Fibroblast of lung (primary cell): ENCODE data around the gene DCUN1D2. TPM values are rescaled to one million over a fixed set of nuclear protein-coding genes. Genes with fewer than 3 reads are reported as not detected.
A peak's percentile ranks its signal among the peaks of the same experiment; 100 is the strongest.

Experiments used
- DNase-seq, 2 donors: peaks; one replicate each; pipeline versions ENCODE4 v3.0.0 to v3.0.0-alpha.2; 2010; ENCODE audit warnings: low read depth in 2 of 2
- H2AFZ ChIP-seq: 2 replicates; pipeline ENCODE4 v1.5.1; 2012; ENCODE audit warnings: low read length, control low read depth, inconsistent platforms
- H3K27ac ChIP-seq: 2 replicates; pipeline ENCODE4 v1.5.1; 2011; ENCODE audit warnings: low read length, control low read depth; ENCODE audit not compliant: insufficient read depth
- H3K27me3 ChIP-seq: 2 replicates; pipeline ENCODE4 v1.5.1; 2011; ENCODE audit warnings: mild to moderate bottlenecking, low read length; ENCODE audit not compliant: control insufficient read depth, insufficient read depth
- H3K36me3 ChIP-seq: 2 replicates; pipeline ENCODE4 v1.5.1; 2011; ENCODE audit warnings: low read length; ENCODE audit not compliant: control insufficient read depth, insufficient read depth
- H3K4me1 ChIP-seq: 2 replicates; pipeline ENCODE4 v1.5.1; 2011; ENCODE audit warnings: low read length; ENCODE audit not compliant: control insufficient read depth, insufficient read depth; ENCODE audit errors: extremely low read depth
- H3K4me2 ChIP-seq: 2 replicates; pipeline ENCODE4 v1.5.1; 2011; ENCODE audit warnings: low read length, control low read depth; ENCODE audit not compliant: insufficient read depth; ENCODE audit errors: extremely low read depth
- H3K4me3 ChIP-seq, 4 experiments: fragments of 200-600 bp in 1 of 4; sonication (generic) in 1 of 4; replicated peaks in 1 of 4; 2 replicates each; pipeline ENCODE4 v1.5.1; 2011 to 2016; ENCODE audit warnings: low read length in 4 of 4, low read depth in 3 of 4, mild to moderate bottlenecking in 3 of 4, control low read depth in 2 of 4, inconsistent platforms in 1 of 4, mixed read lengths in 1 of 4; ENCODE audit not compliant: insufficient read depth in 1 of 4; ENCODE audit errors: control extremely low read depth in 1 of 4
- H3K79me2 ChIP-seq: 2 replicates; pipeline ENCODE4 v1.5.1; 2012; ENCODE audit warnings: mild to moderate bottlenecking, low read length, inconsistent platforms; ENCODE audit not compliant: control insufficient read depth, insufficient read depth
- H3K9ac ChIP-seq: 2 replicates; pipeline ENCODE4 v1.5.1; 2011; ENCODE audit warnings: mild to moderate bottlenecking, low read length, control low read depth; ENCODE audit not compliant: insufficient read depth
- H3K9me3 ChIP-seq: 2 replicates; pipeline ENCODE4 v1.5.1; 2012; ENCODE audit warnings: low read depth, low read length; ENCODE audit not compliant: control insufficient read depth, insufficient read depth
- H4K20me1 ChIP-seq: 2 replicates; pipeline ENCODE4 v1.5.1; 2011; ENCODE audit warnings: low read length; ENCODE audit not compliant: control insufficient read depth, insufficient read depth; ENCODE audit errors: extremely low read depth
- EZH2 ChIP-seq: IDR thresholded peaks from 2 replicates; pipeline ENCODE4 v1.5.1; 2012; ENCODE audit warnings: low read length, control low read depth, mild to moderate bottlenecking; ENCODE audit errors: missing control alignments
- polyA plus RNA-seq, 2 donors: library from polyadenylated mRNA; depleted of rRNA in 1 of 2; stranded (reverse) in 1 of 2; unstranded in 1 of 2; fragments of >200 nt; gene quantifications; 2 replicates each; pipeline ENCODE4 v1.2.1, GENCODE V29; 2011 to 2012; ENCODE audit warnings: missing spikeins in 1 of 2
- total RNA-seq: library from RNA; depleted of rRNA; stranded (reverse); fragments of >200 nt; gene quantifications from 2 replicates; pipeline ENCODE4 v1.2.1, GENCODE V29; 2014
- TF ChIP-seq, protein P1 (sequence below), 2 donors: IDR thresholded peaks in 1 of 2; conservative IDR thresholded peaks in 1 of 2; 1 replicate in 1 of 2; 2 replicates in 1 of 2; pipeline ENCODE4 v1.5.1; 2011 to 2012; ENCODE audit warnings: low read length in 2 of 2, control low read depth in 1 of 2, inconsistent platforms in 1 of 2, low read depth in 1 of 2, mild to moderate bottlenecking in 1 of 2

Gene DCUN1D2
- total and polyA plus RNA-seq, 2 donors (not counting 1 experiment from before 2014, with no cell fraction given) = 10.7 to 11.6 TPM

DNA sequence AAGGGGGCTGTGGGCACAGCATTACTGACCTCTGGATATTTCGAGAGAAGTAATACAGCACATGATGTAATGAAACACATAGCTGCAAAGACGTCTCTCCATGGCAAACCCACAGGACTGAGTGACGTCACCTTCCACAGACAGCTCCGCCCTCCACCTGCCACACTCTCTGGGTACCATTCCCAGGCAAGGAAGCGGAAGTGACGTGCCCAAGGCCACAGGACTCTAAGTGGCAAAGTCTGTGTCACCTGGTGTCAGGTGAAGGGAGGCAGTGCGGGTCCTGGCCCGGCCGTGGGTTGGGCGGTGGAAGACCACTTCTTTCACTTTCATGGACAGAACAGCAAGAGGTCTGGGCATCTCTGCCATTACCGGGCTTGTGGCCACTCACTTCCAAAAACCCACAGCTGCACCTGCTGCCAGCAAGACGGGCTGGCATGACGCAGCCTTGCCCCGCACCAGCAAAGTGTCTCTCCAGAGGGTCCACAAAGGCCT lies 30.4 kb downstream of the DCUN1D2 start:
- no peak overlapping the region for H3K9ac ChIP-seq
- peaks cover 16% of the 10 kb centered on the region for H3K36me3 ChIP-seq
- H3K27me3 ChIP-seq = no peaks in the 10 kb centered on the region
- TF ChIP-seq, protein P1, sequence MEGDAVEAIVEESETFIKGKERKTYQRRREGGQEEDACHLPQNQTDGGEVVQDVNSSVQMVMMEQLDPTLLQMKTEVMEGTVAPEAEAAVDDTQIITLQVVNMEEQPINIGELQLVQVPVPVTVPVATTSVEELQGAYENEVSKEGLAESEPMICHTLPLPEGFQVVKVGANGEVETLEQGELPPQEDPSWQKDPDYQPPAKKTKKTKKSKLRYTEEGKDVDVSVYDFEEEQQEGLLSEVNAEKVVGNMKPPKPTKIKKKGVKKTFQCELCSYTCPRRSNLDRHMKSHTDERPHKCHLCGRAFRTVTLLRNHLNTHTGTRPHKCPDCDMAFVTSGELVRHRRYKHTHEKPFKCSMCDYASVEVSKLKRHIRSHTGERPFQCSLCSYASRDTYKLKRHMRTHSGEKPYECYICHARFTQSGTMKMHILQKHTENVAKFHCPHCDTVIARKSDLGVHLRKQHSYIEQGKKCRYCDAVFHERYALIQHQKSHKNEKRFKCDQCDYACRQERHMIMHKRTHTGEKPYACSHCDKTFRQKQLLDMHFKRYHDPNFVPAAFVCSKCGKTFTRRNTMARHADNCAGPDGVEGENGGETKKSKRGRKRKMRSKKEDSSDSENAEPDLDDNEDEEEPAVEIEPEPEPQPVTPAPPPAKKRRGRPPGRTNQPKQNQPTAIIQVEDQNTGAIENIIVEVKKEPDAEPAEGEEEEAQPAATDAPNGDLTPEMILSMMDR (conservative IDR thresholded peaks at IDR 0.05 in 1 of 2, IDR thresholded peaks at IDR 0.05 in 1 of 2; ENCODE audit: low read depth in 1 of 2, low read length in 2 of 2) = no peak
- no peak for TF ChIP-seq EZH2
- no peak for DNase-seq
- no peak overlapping the region for H2AFZ ChIP-seq
- no peak overlapping the region for H3K27ac ChIP-seq
- no peaks in the 10 kb centered on the region for H3K4me1 ChIP-seq
- no peaks in the 10 kb centered on the region for H3K79me2 ChIP-seq
- H3K4me2 ChIP-seq = no peak overlapping the region
- H3K9me3 ChIP-seq = no peaks in the 10 kb centered on the region
- no peaks in the 10 kb centered on the region for H4K20me1 ChIP-seq
- no peak overlapping the region for H3K4me3 ChIP-seq

DNA sequence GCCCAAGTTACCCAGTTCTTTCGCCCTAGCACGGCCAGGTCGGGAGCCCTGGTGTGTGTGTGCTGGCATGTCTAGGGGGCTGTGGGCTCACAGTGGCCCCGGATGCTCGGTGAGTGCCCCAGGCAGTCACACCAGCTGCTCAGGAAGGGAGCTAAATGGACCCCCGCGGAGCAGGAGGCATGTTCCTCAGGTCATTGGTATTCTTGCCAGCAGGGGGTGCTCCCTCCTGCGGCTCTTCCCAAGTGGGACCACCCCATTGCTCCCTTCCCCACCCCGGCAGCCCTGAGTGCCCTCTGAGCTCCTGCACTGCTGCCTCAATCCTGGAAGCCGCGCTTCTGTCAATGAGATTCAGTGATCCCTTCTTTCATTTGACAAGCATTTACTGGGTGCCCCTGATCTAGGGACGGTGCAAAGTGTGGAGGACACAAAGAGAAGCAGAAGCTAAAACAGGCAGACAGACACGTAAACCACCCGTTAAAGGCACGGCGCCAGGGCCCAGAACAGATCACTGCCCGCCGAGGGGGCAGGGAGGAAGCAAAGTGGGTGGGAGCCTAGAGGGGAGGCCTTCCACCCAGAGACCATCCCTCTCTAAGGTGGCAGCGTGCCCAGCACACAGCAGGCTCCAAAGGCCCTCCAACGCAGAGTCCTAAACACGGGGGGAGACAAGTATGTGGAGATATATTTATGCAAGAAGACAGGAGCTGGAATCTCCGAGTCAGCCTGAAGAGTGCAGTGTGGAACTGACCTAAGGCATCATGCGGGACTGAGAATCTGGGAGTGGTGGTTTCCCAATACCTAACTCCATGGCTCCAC lies 32.1 kb downstream of the DCUN1D2 start:
- Histone ChIP-seq H3K79me2 (no peaks in the 10 kb centered on the region), H4K20me1 (no peaks in the 10 kb centered on the region), H3K27ac (no peak overlapping the region), H3K27me3 (no peaks in the 10 kb centered on the region), H3K4me2 (no peak overlapping the region), H3K4me1 (no peaks in the 10 kb centered on the region), H3K9me3 (no peaks in the 10 kb centered on the region), H3K9ac (no peak overlapping the region), H3K36me3 (peaks cover 18% of the 10 kb centered on the region), H2AFZ (no peak overlapping the region), H3K4me3 (no peak overlapping the region)
- TF ChIP-seq, protein P1 (conservative IDR thresholded peaks at IDR 0.05 in 1 of 2, IDR thresholded peaks at IDR 0.05 in 1 of 2; ENCODE audit: low read depth in 1 of 2, low read length in 2 of 2) = peak; percentile 17 to 49
- no peak for TF ChIP-seq EZH2
- DNase-seq = peak; percentile 42 to 72

DNA sequence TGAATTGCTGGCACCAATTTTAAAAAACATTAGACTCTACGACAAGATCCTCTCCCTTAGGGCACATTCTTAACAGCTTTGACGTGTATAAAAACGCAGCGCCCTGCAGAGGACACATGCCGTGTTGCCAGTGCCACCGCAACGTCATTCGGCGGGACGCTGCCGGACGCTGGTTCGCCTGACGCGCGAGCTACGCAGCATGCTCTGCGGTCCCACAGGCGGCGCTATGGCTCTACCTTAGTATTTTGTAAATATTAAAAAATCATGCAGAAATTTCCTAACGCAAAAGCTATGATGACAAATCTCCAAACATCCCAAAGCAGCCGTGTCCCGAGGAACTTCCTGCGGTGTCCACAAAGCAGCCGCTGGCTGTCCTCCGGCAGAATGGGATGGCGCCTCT lies 33.0 kb downstream of the DCUN1D2 start:
- no peak overlapping the region for H3K4me3 ChIP-seq
- peaks cover 20% of the 10 kb centered on the region for H3K36me3 ChIP-seq
- no peak overlapping the region for H3K4me2 ChIP-seq
- no peaks in the 10 kb centered on the region for H4K20me1 ChIP-seq
- no peak for TF ChIP-seq EZH2
- TF ChIP-seq, protein P1 (conservative IDR thresholded peaks at IDR 0.05 in 1 of 2, IDR thresholded peaks at IDR 0.05 in 1 of 2; ENCODE audit: low read depth in 1 of 2, low read length in 2 of 2) = no peak
- no peak overlapping the region for H2AFZ ChIP-seq
- H3K27me3 ChIP-seq = no peaks in the 10 kb centered on the region
- H3K27ac ChIP-seq = no peak overlapping the region
- no peaks in the 10 kb centered on the region for H3K9me3 ChIP-seq
- no peaks in the 10 kb centered on the region for H3K79me2 ChIP-seq
- no peaks in the 10 kb centered on the region for H3K4me1 ChIP-seq
- peak in 1 of 2 donors; percentile 19 for DNase-seq
- H3K9ac ChIP-seq = no peak overlapping the region
